SK-N-SH (cell line): ENCODE data around the gene FLRT1. TPM values are rescaled to one million over a fixed set of nuclear protein-coding genes. Genes with fewer than 3 reads are reported as not detected.

Experiments used
- CTCF ChIA-PET: fragments of 300-600, 350-600 bp; formaldehyde crosslinking; extraction: SDS; loops from one replicate; lab custom pipeline; 2021; lab: Yijun Ruan, JAX
- POLR2A ChIA-PET: fragments of 350-600 bp; sonication (Branson Sonifier 250); formaldehyde crosslinking; extraction: SDS; loops from one replicate; lab custom pipeline; 2020; ENCODE audit warnings: antibody characterized with exemption, inconsistent platforms; lab: Yijun Ruan, JAX
- DNase-seq: peaks from one replicate; pipeline ENCODE4 v3.0.0; 2012
- H2AFZ ChIP-seq: fragments of 200-600 bp; sonication (generic); 2 replicates; pipeline ENCODE4 v1.8.1; 2016; ENCODE audit warnings: antibody characterized with exemption, mild to moderate bottlenecking, low read depth
- H3F3A ChIP-seq: fragments of 200-600 bp; sonication (generic); replicated peaks from 2 replicates; pipeline ENCODE3; 2016; ENCODE audit warnings: antibody characterized with exemption, mild to moderate bottlenecking; ENCODE audit not compliant: insufficient read depth
- H3K27ac ChIP-seq, 2 experiments: fragments of 200-500 bp in 1 of 2; fragments of 200-600 bp in 1 of 2; sonication (Bioruptor generic) in 1 of 2; sonication (generic), shearing (Covaris generic) in 1 of 2; 2 replicates each; pipeline versions ENCODE4 v1.5.1 to v1.6.1; 2014 to 2016; ENCODE audit warnings: low read depth in 2 of 2, inconsistent platforms in 1 of 2, low read length in 1 of 2, mild to moderate bottlenecking in 1 of 2, mixed read lengths in 1 of 2
- H3K27me3 ChIP-seq: fragments of 200-600 bp; sonication (generic), shearing (Covaris generic); 2 replicates; pipeline ENCODE4 v1.6.1; 2016; ENCODE audit warnings: mixed run types; ENCODE audit not compliant: insufficient read depth
- H3K36me3 ChIP-seq, 2 experiments: fragments of 200-500 bp in 1 of 2; fragments of 200-600 bp in 1 of 2; sonication (Bioruptor generic) in 1 of 2; sonication (generic) in 1 of 2; replicated peaks in 1 of 2; 2 replicates each; pipeline versions ENCODE3 to v1.5.1; 2014 to 2016; ENCODE audit warnings: low read length in 1 of 2, mild to moderate bottlenecking in 1 of 2; ENCODE audit not compliant: insufficient read depth in 2 of 2, control insufficient read depth in 1 of 2
- H3K4me1 ChIP-seq, 2 experiments: fragments of 200-500 bp in 1 of 2; fragments of 200-600 bp in 1 of 2; sonication (Bioruptor generic) in 1 of 2; sonication (generic), shearing (Covaris generic) in 1 of 2; 2 replicates each; pipeline versions ENCODE4 v1.5.1 to v1.6.1; 2014 to 2016; ENCODE audit warnings: low read depth in 1 of 2, low read length in 1 of 2, mixed run types in 1 of 2; ENCODE audit not compliant: insufficient read depth in 2 of 2, control insufficient read depth in 1 of 2
- H3K4me2 ChIP-seq: fragments of 200-600 bp; sonication (generic), shearing (Covaris generic); 2 replicates; pipeline ENCODE4 v1.6.1; 2017; ENCODE audit warnings: mixed run types
- H3K4me3 ChIP-seq, 2 experiments: fragments of 200-500 bp in 1 of 2; fragments of 200-600 bp in 1 of 2; sonication (Bioruptor generic) in 1 of 2; sonication (generic), shearing (Covaris generic) in 1 of 2; 2 replicates each; pipeline versions ENCODE4 v1.5.1 to v1.8.1; 2014 to 2016; ENCODE audit warnings: low read depth in 2 of 2, inconsistent platforms in 1 of 2, low read length in 1 of 2, mild to moderate bottlenecking in 1 of 2, mixed read lengths in 1 of 2, moderate library complexity in 1 of 2
- H3K79me2 ChIP-seq: fragments of 200-600 bp; sonication (generic); 2 replicates; pipeline ENCODE4 v1.8.1; 2017; ENCODE audit warnings: mild to moderate bottlenecking; ENCODE audit not compliant: insufficient read depth
- H3K9ac ChIP-seq: fragments of 200-600 bp; sonication (generic); 2 replicates; pipeline ENCODE4 v1.6.1; 2017; ENCODE audit warnings: mixed run types
- H3K9me2 ChIP-seq: fragments of 200-600 bp; sonication (generic); 2 replicates; pipeline ENCODE4 v1.6.1; 2017; ENCODE audit warnings: mixed run types
- H3K9me3 ChIP-seq: fragments of 200-600 bp; sonication (generic); 2 replicates; pipeline ENCODE4 v1.6.1; 2017; ENCODE audit warnings: mixed run types, mild to moderate bottlenecking, moderate library complexity
- H4K20me1 ChIP-seq: fragments of 200-600 bp; sonication (generic); 2 replicates; pipeline ENCODE4 v1.6.1; 2017; ENCODE audit warnings: mild to moderate bottlenecking, mixed run types; ENCODE audit not compliant: insufficient read depth
- CHD2 ChIP-seq: fragments of 150-350 bp; IDR thresholded peaks from 2 replicates; pipeline ENCODE4 v1.6.1; 2018; ENCODE audit warnings: low read length; ENCODE audit not compliant: partially characterized antibody
- EP300 ChIP-seq, 2 experiments: IDR thresholded peaks; 2 replicates each; pipeline versions ENCODE4 v1.4.0 to v1.6.1; 2012; ENCODE audit warnings: borderline replicate concordance in 1 of 2, low read depth in 1 of 2, low read length in 1 of 2
- FOSL2 ChIP-seq: IDR thresholded peaks from 2 replicates; pipeline ENCODE4 v1.4.0; 2012; ENCODE audit warnings: low read depth, mild to moderate bottlenecking, moderate library complexity, borderline replicate concordance
- GABPA ChIP-seq: IDR thresholded peaks from 2 replicates; pipeline ENCODE4 v1.4.0; 2012; ENCODE audit warnings: low read depth, mild to moderate bottlenecking
- MXI1 ChIP-seq: IDR thresholded peaks from 2 replicates; pipeline ENCODE4 v1.6.1; 2012; ENCODE audit warnings: mild to moderate bottlenecking, low read depth, low read length, improper control_type of control experiment
- RXRA ChIP-seq: IDR thresholded peaks from 2 replicates; pipeline ENCODE4 v1.4.0; 2012; ENCODE audit warnings: low read depth, mild to moderate bottlenecking, borderline replicate concordance
- WGBS: methylation state at CpG from one replicate; pipeline ENCODE4 v1.1.6; 2017; ENCODE audit warnings: low lambda C conversion rate; 5-methylcytosine and 5-hydroxymethylcytosine counted together
- polyA plus RNA-seq, 3 experiments: library from polyadenylated mRNA; depleted of rRNA; stranded (reverse); fragments of >200 nt; gene quantifications; 2 replicates each; pipeline ENCODE4 v1.2.3, GENCODE V29; 2012
- TF ChIP-seq, protein P1 (sequence below): IDR thresholded peaks from 2 replicates; pipeline ENCODE4 v1.4.0; 2012; ENCODE audit warnings: low read depth, borderline replicate concordance
- TF ChIP-seq, protein P2 (sequence below): IDR thresholded peaks from 2 replicates; pipeline ENCODE4 v1.4.0; 2012; ENCODE audit warnings: low read depth, borderline replicate concordance
- TF ChIP-seq, protein P3 (sequence below): fragments of 150-350 bp; IDR thresholded peaks from 2 replicates; pipeline ENCODE4 v1.6.1; 2017; ENCODE audit warnings: antibody characterized with exemption, low read length, low read depth, borderline replicate concordance
- TF ChIP-seq, protein P4 (sequence below): IDR thresholded peaks from 2 replicates; pipeline ENCODE4 v1.4.0; 2012; ENCODE audit warnings: low read depth

The FLRT1 gene
- polyA plus RNA-seq, 1 of the 3 experiments (the other 2 are of a cell fraction), result 0.03 TPM

DNA sequence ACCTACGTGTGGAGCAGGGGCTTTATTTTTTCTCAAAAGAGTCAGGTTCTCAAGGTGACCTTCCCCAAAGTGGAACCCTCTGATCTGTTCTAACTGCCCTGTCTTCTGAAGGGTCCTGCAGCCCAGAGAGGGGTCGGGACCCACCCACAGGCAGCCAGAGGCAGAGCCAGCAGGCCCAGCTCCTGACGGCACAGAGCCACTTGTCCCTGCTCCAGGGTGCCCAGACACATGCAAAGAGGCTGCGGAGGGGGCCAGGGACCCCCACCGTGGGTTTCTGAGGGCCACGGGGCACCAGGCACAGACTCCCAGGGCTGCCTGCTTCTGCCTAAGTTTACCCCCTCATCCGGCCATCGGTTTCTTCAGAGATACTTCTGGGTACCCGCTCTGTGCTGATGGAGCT lies 37.1 kb downstream of the FLRT1 start:
- TF ChIP-seq EP300 (IDR thresholded peaks at IDR 0.05; ENCODE audit: borderline replicate concordance in 1 of 2, low read depth in 1 of 2, low read length in 1 of 2), result no peak
- no peak for TF ChIP-seq CHD2
- TF ChIP-seq, protein P1, sequence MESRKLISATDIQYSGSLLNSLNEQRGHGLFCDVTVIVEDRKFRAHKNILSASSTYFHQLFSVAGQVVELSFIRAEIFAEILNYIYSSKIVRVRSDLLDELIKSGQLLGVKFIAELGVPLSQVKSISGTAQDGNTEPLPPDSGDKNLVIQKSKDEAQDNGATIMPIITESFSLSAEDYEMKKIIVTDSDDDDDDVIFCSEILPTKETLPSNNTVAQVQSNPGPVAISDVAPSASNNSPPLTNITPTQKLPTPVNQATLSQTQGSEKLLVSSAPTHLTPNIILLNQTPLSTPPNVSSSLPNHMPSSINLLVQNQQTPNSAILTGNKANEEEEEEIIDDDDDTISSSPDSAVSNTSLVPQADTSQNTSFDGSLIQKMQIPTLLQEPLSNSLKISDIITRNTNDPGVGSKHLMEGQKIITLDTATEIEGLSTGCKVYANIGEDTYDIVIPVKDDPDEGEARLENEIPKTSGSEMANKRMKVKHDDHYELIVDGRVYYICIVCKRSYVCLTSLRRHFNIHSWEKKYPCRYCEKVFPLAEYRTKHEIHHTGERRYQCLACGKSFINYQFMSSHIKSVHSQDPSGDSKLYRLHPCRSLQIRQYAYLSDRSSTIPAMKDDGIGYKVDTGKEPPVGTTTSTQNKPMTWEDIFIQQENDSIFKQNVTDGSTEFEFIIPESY, result no peak
- TF ChIP-seq, protein P2, sequence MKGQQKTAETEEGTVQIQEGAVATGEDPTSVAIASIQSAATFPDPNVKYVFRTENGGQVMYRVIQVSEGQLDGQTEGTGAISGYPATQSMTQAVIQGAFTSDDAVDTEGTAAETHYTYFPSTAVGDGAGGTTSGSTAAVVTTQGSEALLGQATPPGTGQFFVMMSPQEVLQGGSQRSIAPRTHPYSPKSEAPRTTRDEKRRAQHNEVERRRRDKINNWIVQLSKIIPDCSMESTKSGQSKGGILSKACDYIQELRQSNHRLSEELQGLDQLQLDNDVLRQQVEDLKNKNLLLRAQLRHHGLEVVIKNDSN, result no peak
- TF ChIP-seq, protein P3, sequence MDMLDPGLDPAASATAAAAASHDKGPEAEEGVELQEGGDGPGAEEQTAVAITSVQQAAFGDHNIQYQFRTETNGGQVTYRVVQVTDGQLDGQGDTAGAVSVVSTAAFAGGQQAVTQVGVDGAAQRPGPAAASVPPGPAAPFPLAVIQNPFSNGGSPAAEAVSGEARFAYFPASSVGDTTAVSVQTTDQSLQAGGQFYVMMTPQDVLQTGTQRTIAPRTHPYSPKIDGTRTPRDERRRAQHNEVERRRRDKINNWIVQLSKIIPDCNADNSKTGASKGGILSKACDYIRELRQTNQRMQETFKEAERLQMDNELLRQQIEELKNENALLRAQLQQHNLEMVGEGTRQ, result no peak
- TF ChIP-seq, protein P4, sequence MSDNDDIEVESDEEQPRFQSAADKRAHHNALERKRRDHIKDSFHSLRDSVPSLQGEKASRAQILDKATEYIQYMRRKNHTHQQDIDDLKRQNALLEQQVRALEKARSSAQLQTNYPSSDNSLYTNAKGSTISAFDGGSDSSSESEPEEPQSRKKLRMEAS, result no peak
- TF ChIP-seq GABPA, result no peak
- no peak for TF ChIP-seq RXRA
- no peak for TF ChIP-seq FOSL2
- WGBS, result 87% methylated on average over 8 of the region's 9 CpGs
- CTCF ChIA-PET, result interaction anchor here (0.9 to 3.0 kb wide), 4 partner anchors 13 to 77 kb away, joined by 3 to 12 read pairs (median 4); no protein-coding TSS in a partner anchor

DNA sequence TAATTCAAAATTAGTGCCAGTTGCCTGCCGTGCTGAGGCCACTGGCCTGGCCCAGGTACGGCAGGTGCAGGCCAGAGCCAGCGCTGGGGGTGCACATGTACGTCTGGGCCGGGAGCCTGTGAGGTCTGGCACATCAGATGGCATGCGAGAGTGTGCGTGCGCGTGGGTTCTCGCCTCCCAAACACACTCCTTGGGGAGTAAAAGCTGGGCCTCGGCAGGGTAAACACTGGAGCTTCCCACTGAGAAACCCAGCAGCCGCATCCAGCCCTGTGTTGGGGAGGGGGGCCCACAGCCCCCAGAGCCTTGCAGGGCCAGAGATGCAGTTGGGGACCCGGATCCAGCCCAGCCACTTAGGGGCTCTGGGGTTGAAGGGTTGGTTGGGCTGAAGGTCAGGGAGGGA lies 37.8 kb downstream of the FLRT1 start:
- no peak overlapping the region for H2AFZ ChIP-seq
- no peaks in the 10 kb centered on the region for H3K9me3 ChIP-seq
- H3K4me1 ChIP-seq, result peaks cover 11 to 90% of the 10 kb centered on the region in 2 experiments; a peak in 2 of 4 replicates
- H3K9ac ChIP-seq, result no peak overlapping the region
- H3K9me2 ChIP-seq, result no peaks in the 10 kb centered on the region
- no peaks in the 10 kb centered on the region for H3K27me3 ChIP-seq
- DNase-seq, result no peak
- ChIA-PET POLR2A (interaction anchor here (1.0 to 2.2 kb wide), 5 partner anchors 10 to 40 kb away, joined by 3 to 9 read pairs (median 3); no protein-coding TSS in a partner anchor), CTCF (interaction anchor here (0.9 to 3.0 kb wide), 5 partner anchors 12 to 76 kb away, joined by 3 to 12 read pairs (median 4); no protein-coding TSS in a partner anchor)
- no peak overlapping the region for H3K4me3 ChIP-seq
- H3K36me3 ChIP-seq, result no peaks in the 10 kb centered on the region
- H4K20me1 ChIP-seq, result no peaks in the 10 kb centered on the region
- H3K79me2 ChIP-seq, result no peaks in the 10 kb centered on the region
- H3F3A ChIP-seq, result no peaks in the 10 kb centered on the region
- H3K4me2 ChIP-seq, result no peak overlapping the region
- no CpG with 5 or more reads among the region's 13 CpGs for WGBS
- TF ChIP-seq MXI1, result no peak
- peak in 1 of 2 experiments; percentile 13; a peak in 1 of 4 replicates for TF ChIP-seq EP300 (IDR thresholded peaks at IDR 0.05; ENCODE audit: borderline replicate concordance in 1 of 2, low read depth in 1 of 2, low read length in 1 of 2)
- peak overlapping the region in 1 of 2 experiments; percentile 81; a peak in 2 of 4 replicates for H3K27ac ChIP-seq

More for the DNA sequence above, 37.1 kb downstream of the FLRT1 start:
- no peaks in the 10 kb centered on the region for H3K9me3 ChIP-seq
- no peak overlapping the region for H3K9ac ChIP-seq
- H3K4me3 ChIP-seq, result no peak overlapping the region
- peak overlapping the region in 1 of 2 experiments; percentile 81; a peak in 2 of 4 replicates for H3K27ac ChIP-seq
- POLR2A ChIA-PET, result interaction anchor here (1.0 to 2.2 kb wide), 2 partner anchors 14 to 39 kb away, joined by 3 to 9 read pairs; no protein-coding TSS in a partner anchor
- no peak for DNase-seq
- H3F3A ChIP-seq, result no peaks in the 10 kb centered on the region
- no peaks in the 10 kb centered on the region for H4K20me1 ChIP-seq
- H2AFZ ChIP-seq, result no peak overlapping the region
- H3K36me3 ChIP-seq, result no peaks in the 10 kb centered on the region
- no peaks in the 10 kb centered on the region for H3K27me3 ChIP-seq
- H3K4me2 ChIP-seq, result no peak overlapping the region
- H3K79me2 ChIP-seq, result no peaks in the 10 kb centered on the region
- no peaks in the 10 kb centered on the region for H3K9me2 ChIP-seq
- H3K4me1 ChIP-seq, result peaks cover 4 to 91% of the 10 kb centered on the region in 2 experiments; a peak in 3 of 4 replicates
